C4-2B (cell line): ENCODE results near the gene BORCS5.

Source experiments
- CTCF ChIP-seq: fragments of 450-650 bp; conservative IDR thresholded peaks from 2 replicates; pipeline ENCODE4 v1.5.1; 2017; ENCODE audit warnings: mild to moderate bottlenecking
- ZFX ChIP-seq: fragments of 450-650 bp; IDR thresholded peaks from 2 replicates; pipeline ENCODE4 v1.6.1; 2017

DNA sequence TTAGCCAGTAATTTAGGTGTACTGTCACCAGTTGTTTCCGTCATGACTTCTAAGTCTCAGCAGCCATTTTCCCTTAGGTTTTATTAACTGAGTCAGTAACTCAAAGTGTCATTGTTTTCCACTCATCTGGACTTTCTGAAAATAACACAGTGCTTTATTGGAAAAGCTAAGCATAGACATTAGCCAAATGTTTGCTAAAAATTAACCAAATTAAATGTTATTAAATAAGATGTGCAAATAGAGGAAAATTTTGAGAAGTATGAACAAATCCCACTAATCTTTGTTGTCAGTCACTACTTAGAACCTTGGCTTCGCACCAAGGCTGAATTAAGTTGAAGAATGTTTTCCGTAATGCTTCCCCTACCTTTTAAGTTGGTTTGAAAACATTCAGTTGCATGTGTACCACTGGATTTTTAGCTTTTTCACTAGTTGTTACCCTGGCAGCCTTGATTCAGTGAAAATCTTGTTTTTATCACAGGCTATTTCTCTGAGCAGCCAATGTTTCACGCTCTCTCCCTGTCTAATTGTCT is 43.0 kb downstream of the BORCS5 start:
- TF ChIP-seq CTCF (no peak), ZFX (no peak)
